HEK293T (cell line): Measurements from ENCODE around the gene STAB2.

Experiments
- BHLHE40 ChIP-seq: fragments of 450-650 bp; IDR thresholded peaks from 2 replicates; pipeline ENCODE4 v1.6.1; 2016; ENCODE audit warnings: mild to moderate bottlenecking, moderate library complexity, borderline replicate concordance
- CTBP1 ChIP-seq: fragments of 450-650 bp; IDR thresholded peaks from 2 replicates; pipeline ENCODE4 v1.6.1; 2016; ENCODE audit warnings: borderline replicate concordance
- FOXA1 ChIP-seq: fragments of 450-650 bp; IDR thresholded peaks from 2 replicates; pipeline ENCODE4 v1.6.1; 2016; ENCODE audit warnings: mild to moderate bottlenecking
- FOXK2 ChIP-seq: fragments of 450-650 bp; IDR thresholded peaks from 2 replicates; pipeline ENCODE4 v1.6.1; 2016; ENCODE audit warnings: mild to moderate bottlenecking
- NFRKB ChIP-seq: fragments of 450-650 bp; IDR thresholded peaks from 2 replicates; pipeline ENCODE4 v1.6.1; 2016; ENCODE audit warnings: mild to moderate bottlenecking, moderate library complexity
- PKNOX1 ChIP-seq: fragments of 450-650 bp; IDR thresholded peaks from 2 replicates; pipeline ENCODE4 v1.6.1; 2016
- SP1 ChIP-seq: fragments of 450-650 bp; IDR thresholded peaks from 2 replicates; pipeline ENCODE4 v1.6.1; 2017
- TARDBP ChIP-seq: fragments of 450-650 bp; IDR thresholded peaks from 2 replicates; pipeline ENCODE4 v1.6.1; 2016

DNA sequence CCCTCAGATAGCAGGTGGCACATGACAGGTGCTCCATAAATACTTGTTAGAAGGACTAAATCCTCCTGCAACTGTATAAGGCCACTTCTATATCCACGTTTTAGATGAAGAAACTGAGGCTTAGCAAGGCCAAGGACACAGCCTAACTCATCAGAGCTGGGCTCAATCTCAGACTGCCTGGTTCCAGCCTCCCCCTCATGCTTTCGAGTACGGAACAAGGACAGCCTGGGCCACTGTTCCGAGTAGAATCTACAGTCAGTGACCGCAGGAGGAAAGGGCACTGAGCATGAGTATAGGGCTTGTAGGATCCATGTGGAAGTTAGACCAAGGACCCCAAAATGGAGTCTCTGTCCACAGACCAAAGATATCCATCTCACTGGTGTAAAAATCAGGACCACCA lies 169.4 kb downstream of the STAB2 start:
- TF ChIP-seq CTBP1 (no peak), SP1 (no peak), FOXK2 (no peak), BHLHE40 (no peak), PKNOX1 (no peak), TARDBP (no peak), NFRKB (no peak), FOXA1 (no peak)
